PC-9 (cell line): ENCODE data around the gene FAM81A.
"Not testable (repeated sequence)": the region's sequence is repeated elsewhere in the genome, so short reads cannot be mapped to it uniquely, and the experiment has no call there.

ENCODE experiments used
- EZH2 ChIP-seq: fragments of 200-600 bp; sonication (generic); IDR thresholded peaks from 2 replicates; pipeline ENCODE4 v1.8.0; 2017; ENCODE audit warnings: antibody characterized with exemption, low read depth
- TF ChIP-seq, protein P1 (sequence below): fragments of 200-600 bp; sonication (generic); conservative IDR thresholded peaks from 2 replicates; pipeline ENCODE4 v1.6.1; 2017; ENCODE audit warnings: mixed run types, antibody characterized with exemption, mild to moderate bottlenecking, moderate library complexity

DNA sequence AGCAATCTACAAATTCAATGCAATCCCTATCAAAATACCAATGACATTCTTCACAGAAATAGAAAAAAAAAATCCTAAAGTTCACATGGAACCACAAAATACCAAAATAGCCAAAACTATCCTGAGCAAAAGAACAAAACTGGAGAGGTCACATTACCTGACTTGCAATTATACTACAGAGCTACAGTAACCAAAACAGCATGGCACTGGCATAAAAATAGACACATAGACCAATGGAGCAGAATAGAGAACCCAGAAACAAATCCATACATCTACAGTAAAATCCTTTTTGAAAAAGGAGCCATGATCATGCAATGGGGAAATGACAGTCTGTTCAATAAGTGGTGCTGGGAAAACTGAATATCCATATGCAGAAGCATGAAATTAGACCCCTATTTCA is 51.5 kb downstream of the FAM81A start:
- TF ChIP-seq, protein P1, sequence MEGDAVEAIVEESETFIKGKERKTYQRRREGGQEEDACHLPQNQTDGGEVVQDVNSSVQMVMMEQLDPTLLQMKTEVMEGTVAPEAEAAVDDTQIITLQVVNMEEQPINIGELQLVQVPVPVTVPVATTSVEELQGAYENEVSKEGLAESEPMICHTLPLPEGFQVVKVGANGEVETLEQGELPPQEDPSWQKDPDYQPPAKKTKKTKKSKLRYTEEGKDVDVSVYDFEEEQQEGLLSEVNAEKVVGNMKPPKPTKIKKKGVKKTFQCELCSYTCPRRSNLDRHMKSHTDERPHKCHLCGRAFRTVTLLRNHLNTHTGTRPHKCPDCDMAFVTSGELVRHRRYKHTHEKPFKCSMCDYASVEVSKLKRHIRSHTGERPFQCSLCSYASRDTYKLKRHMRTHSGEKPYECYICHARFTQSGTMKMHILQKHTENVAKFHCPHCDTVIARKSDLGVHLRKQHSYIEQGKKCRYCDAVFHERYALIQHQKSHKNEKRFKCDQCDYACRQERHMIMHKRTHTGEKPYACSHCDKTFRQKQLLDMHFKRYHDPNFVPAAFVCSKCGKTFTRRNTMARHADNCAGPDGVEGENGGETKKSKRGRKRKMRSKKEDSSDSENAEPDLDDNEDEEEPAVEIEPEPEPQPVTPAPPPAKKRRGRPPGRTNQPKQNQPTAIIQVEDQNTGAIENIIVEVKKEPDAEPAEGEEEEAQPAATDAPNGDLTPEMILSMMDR = not testable (repeated sequence)
- not testable (repeated sequence) for TF ChIP-seq EZH2
